H1 (cell line): ENCODE data around the gene PEAK3. TPM values are rescaled to one million over a fixed set of nuclear protein-coding genes. Genes with fewer than 3 reads are reported as not detected.

ENCODE experiments used
- CTCF ChIA-PET: fragments of 300-600 bp; sonication (Branson Sonifier 250); formaldehyde crosslinking; loops from one replicate; lab custom pipeline; 2021; ENCODE audit not compliant: partially characterized antibody; lab: Charles Lee
- POLR2A ChIA-PET: fragments of 300-600 bp; sonication (Branson Sonifier 250); formaldehyde crosslinking; loops from one replicate; lab custom pipeline; 2021; ENCODE audit warnings: inconsistent platforms; ENCODE audit not compliant: partially characterized antibody; lab: Charles Lee
- DNase-seq, 2 experiments: peaks; one replicate each; pipeline versions ENCODE4 v3.0.0 to v3.0.0-alpha.2; 2010 to 2022; ENCODE audit warnings: low spot score in 2 of 2, low read depth in 1 of 2, mixed read lengths in 1 of 2
- FAIRE-seq: peaks from 2 replicates; lab custom pipeline; 2011; peaks lifted over from hg19 to GRCh38; lab: Jason Lieb, UNC
- H2AFZ ChIP-seq: 2 replicates; pipeline ENCODE4 v1.8.1; 2012; ENCODE audit warnings: low read length, inconsistent platforms
- H2AK5ac ChIP-seq: 2 replicates; pipeline ENCODE4 v1.6.1; 2013; ENCODE audit warnings: low read depth, low read length
- H2BK120ac ChIP-seq: replicated peaks from 2 replicates; pipeline ENCODE3; 2013; ENCODE audit warnings: low read depth, low read length, inconsistent platforms
- H2BK12ac ChIP-seq: 2 replicates; pipeline ENCODE4 v1.6.1; 2013; ENCODE audit warnings: low read depth, low read length
- H2BK15ac ChIP-seq: 2 replicates; pipeline ENCODE4 v1.6.1; 2013; ENCODE audit warnings: low read length
- H2BK20ac ChIP-seq: 2 replicates; pipeline ENCODE4 v1.6.1; 2013; ENCODE audit warnings: low read length
- H2BK5ac ChIP-seq: 2 replicates; pipeline ENCODE4 v1.6.1; 2013; ENCODE audit warnings: low read depth, low read length
- H3K14ac ChIP-seq: 2 replicates; pipeline ENCODE4 v1.6.1; 2013; ENCODE audit warnings: inconsistent platforms; ENCODE audit not compliant: insufficient read length
- H3K18ac ChIP-seq: 2 replicates; pipeline ENCODE4 v1.6.1; 2013; ENCODE audit warnings: low read length; ENCODE audit errors: extremely low read depth
- H3K23ac ChIP-seq: 2 replicates; pipeline ENCODE4 v1.6.1; 2013; ENCODE audit warnings: inconsistent platforms; ENCODE audit not compliant: insufficient read length
- H3K23me2 ChIP-seq: 2 replicates; pipeline ENCODE4 v1.6.1; 2013; ENCODE audit warnings: low read depth, low read length
- H3K27ac ChIP-seq: 2 replicates; pipeline ENCODE4 v1.6.1; 2011; ENCODE audit warnings: low read depth, low read length, inconsistent platforms
- H3K27me3 ChIP-seq, 4 experiments: replicated peaks in 1 of 4; 1 replicate in 1 of 4; 2 replicates in 3 of 4; pipeline versions ENCODE4 v1.6.1 to v1.8.1; 2011 to 2013; ENCODE audit warnings: low read length in 3 of 4, mild to moderate bottlenecking in 3 of 4, inconsistent platforms in 2 of 4, mixed read lengths in 2 of 4, moderate library complexity in 1 of 4; ENCODE audit not compliant: control insufficient read depth in 3 of 4, insufficient read depth in 3 of 4; ENCODE audit errors: extremely low read depth in 1 of 4
- H3K36me3 ChIP-seq, 4 experiments: 2 replicates each; pipeline versions ENCODE4 v1.6.1 to v1.8.1; 2011 to 2013; ENCODE audit warnings: mild to moderate bottlenecking in 4 of 4, low read length in 3 of 4, moderate library complexity in 2 of 4, control low read depth in 1 of 4, inconsistent platforms in 1 of 4; ENCODE audit not compliant: insufficient read depth in 4 of 4, control insufficient read depth in 2 of 4
- H3K4ac ChIP-seq: replicated peaks from 2 replicates; pipeline ENCODE3; 2013; ENCODE audit warnings: low read length, low read depth, mixed read lengths, inconsistent platforms; ENCODE audit not compliant: insufficient read length
- H3K4me1 ChIP-seq, 4 experiments: replicated peaks in 1 of 4; 1 replicate in 1 of 4; 2 replicates in 3 of 4; pipeline versions ENCODE4 v1.6.1 to v1.8.1; 2011 to 2013; ENCODE audit warnings: low read length in 3 of 4, inconsistent platforms in 2 of 4, mixed read lengths in 1 of 4; ENCODE audit not compliant: insufficient read depth in 4 of 4, control insufficient read depth in 3 of 4
- H3K4me2 ChIP-seq, 2 experiments: 2 replicates each; pipeline versions ENCODE4 v1.6.1 to v1.8.1; 2011 to 2013; ENCODE audit warnings: low read depth in 2 of 2, low read length in 2 of 2, control low read depth in 1 of 2, inconsistent platforms in 1 of 2, mild to moderate bottlenecking in 1 of 2; ENCODE audit not compliant: insufficient read depth in 1 of 2
- H3K4me3 ChIP-seq, 4 experiments: fragments of 200-600, 300-600 bp in 1 of 4; sonication (generic), shearing (Covaris generic), sonication (Bioruptor Twin) in 1 of 4; 2 replicates each; pipeline versions ENCODE4 v1.5.1 to v1.8.1; 2011 to 2016; ENCODE audit warnings: low read length in 4 of 4, low read depth in 3 of 4, control low read depth in 2 of 4, inconsistent platforms in 2 of 4, mild to moderate bottlenecking in 2 of 4, mixed read lengths in 1 of 4, moderate library complexity in 1 of 4; ENCODE audit not compliant: insufficient read depth in 2 of 4; ENCODE audit errors: extremely low read depth in 1 of 4
- H3K56ac ChIP-seq: replicated peaks from 2 replicates; pipeline ENCODE3; 2013; ENCODE audit warnings: low read depth, mild to moderate bottlenecking, mixed read lengths, low read length, inconsistent platforms; ENCODE audit not compliant: insufficient read length
- H3K79me1 ChIP-seq: 2 replicates; pipeline ENCODE4 v1.6.1; 2013; ENCODE audit warnings: low read depth, low read length, control low read depth
- H3K79me2 ChIP-seq, 2 experiments: 2 replicates each; pipeline versions ENCODE4 v1.6.1 to v1.8.1; 2012 to 2013; ENCODE audit warnings: low read length in 2 of 2, mild to moderate bottlenecking in 2 of 2, inconsistent platforms in 1 of 2; ENCODE audit not compliant: insufficient read depth in 2 of 2, control insufficient read depth in 1 of 2
- H3K9ac ChIP-seq, 4 experiments: replicated peaks in 1 of 4; 1 replicate in 1 of 4; 2 replicates in 3 of 4; pipeline versions ENCODE4 v1.6.1 to v1.8.1; 2011 to 2013; ENCODE audit warnings: low read depth in 3 of 4, low read length in 3 of 4, control low read depth in 2 of 4, mild to moderate bottlenecking in 2 of 4, moderate library complexity in 2 of 4, inconsistent platforms in 1 of 4; ENCODE audit errors: extremely low read depth in 1 of 4
- H3K9me3 ChIP-seq, 2 experiments: 2 replicates each; pipeline versions ENCODE4 v1.6.1 to v1.8.1; 2012 to 2013; ENCODE audit warnings: mild to moderate bottlenecking in 2 of 2, moderate library complexity in 2 of 2, control low read depth in 1 of 2, inconsistent platforms in 1 of 2, low read depth in 1 of 2, low read length in 1 of 2, mixed read lengths in 1 of 2; ENCODE audit not compliant: insufficient read depth in 2 of 2
- H4K20me1 ChIP-seq, 2 experiments: replicated peaks in 1 of 2; 2 replicates each; pipeline versions ENCODE3 to v1.8.1; 2011 to 2013; ENCODE audit warnings: inconsistent platforms in 2 of 2, low read length in 2 of 2, mild to moderate bottlenecking in 1 of 2; ENCODE audit not compliant: insufficient read depth in 2 of 2, control insufficient read depth in 1 of 2
- H4K5ac ChIP-seq: 2 replicates; pipeline ENCODE4 v1.6.1; 2013; ENCODE audit warnings: low read length, low read depth, mixed read lengths, inconsistent platforms; ENCODE audit not compliant: insufficient read length
- H4K8ac ChIP-seq: 2 replicates; pipeline ENCODE4 v1.8.0; 2013; ENCODE audit warnings: mild to moderate bottlenecking, moderate library complexity, low read length, inconsistent platforms; ENCODE audit not compliant: insufficient read depth; ENCODE audit errors: extremely low read depth
- H4K91ac ChIP-seq: replicated peaks from 2 replicates; pipeline ENCODE3; 2013; ENCODE audit warnings: low read length, mixed read lengths, inconsistent platforms; ENCODE audit not compliant: insufficient read length
- CBX5 ChIP-seq: fragments of 300-800, 300-1000 bp; sonication (generic); IDR thresholded peaks from 2 replicates; pipeline ENCODE4 v1.7.1; 2016; ENCODE audit warnings: antibody characterized with exemption, low read length, low read depth
- CEBPB ChIP-seq: IDR thresholded peaks from 2 replicates; pipeline ENCODE4 v1.6.1; 2012; ENCODE audit warnings: low read depth, low read length
- CHD2 ChIP-seq: IDR thresholded peaks from 2 replicates; pipeline ENCODE4 v1.6.1; 2012; ENCODE audit warnings: low read length, improper control_type of control experiment
- CREB1 ChIP-seq: IDR thresholded peaks from 2 replicates; pipeline ENCODE4 v1.6.1; 2012; ENCODE audit warnings: inconsistent platforms
- EGR1 ChIP-seq: IDR thresholded peaks from 2 replicates; pipeline ENCODE4 v1.6.1; 2011; ENCODE audit warnings: low read depth, low read length, borderline replicate concordance
- GABPA ChIP-seq: IDR thresholded peaks from 2 replicates; pipeline ENCODE4 v1.6.1; 2011; ENCODE audit warnings: mild to moderate bottlenecking, low read length, moderate library complexity, borderline replicate concordance; ENCODE audit not compliant: insufficient read depth
- PHF8 ChIP-seq: fragments of 200-600 bp; sonication (generic); conservative IDR thresholded peaks from 2 replicates; pipeline ENCODE4 v1.7.1; 2012; ENCODE audit warnings: low read depth, mild to moderate bottlenecking, inconsistent platforms, low read length, moderate library complexity
- SIN3A ChIP-seq, 2 experiments: IDR thresholded peaks in 1 of 2; conservative IDR thresholded peaks in 1 of 2; 2 replicates each; pipeline ENCODE4 v1.6.1; 2011 to 2012; ENCODE audit warnings: low read length in 2 of 2, improper control_type of control experiment in 1 of 2, low read depth in 1 of 2, mild to moderate bottlenecking in 1 of 2
- TEAD4 ChIP-seq: IDR thresholded peaks from 2 replicates; pipeline ENCODE4 v1.6.1; 2012; ENCODE audit warnings: low read depth, low read length, inconsistent platforms, mixed read lengths
- WGBS, 2 experiments: shearing (Covaris generic) in 1 of 2; methylation state at CpG; one replicate each; pipeline versions ENCODE4 v1.1.6 to v1.1.7; 2013 to 2015; ENCODE audit warnings: low lambda C conversion rate in 2 of 2, mixed read lengths in 2 of 2, inconsistent platforms in 1 of 2, low coverage in 1 of 2, missing lambda C conversion rate in 1 of 2; ENCODE audit not compliant: insufficient replicate concordance in 2 of 2, insufficient coverage in 1 of 2, insufficient read length in 1 of 2; ENCODE audit errors: extremely low coverage in 1 of 2, missing lambda C conversion rate in 1 of 2; 5-methylcytosine and 5-hydroxymethylcytosine counted together
- polyA plus RNA-seq, 7 experiments: library from polyadenylated mRNA; depleted of rRNA in 3 of 7; stranded (reverse) in 5 of 7; unstranded in 2 of 7; fragments of >200 nt in 5 of 7; fragments of 200-250 nt in 2 of 7; gene quantifications; 1 replicate in 5 of 7; 2 replicates in 1 of 7; 4 replicates in 1 of 7; pipeline versions ENCODE4 v1.2.1 to v1.2.3, GENCODE V29; 2011 to 2013; ENCODE audit warnings: missing spikeins in 2 of 7, mixed read lengths in 2 of 7
- total RNA-seq: library from RNA; stranded (reverse); fragmentation: NEBNext Ultra II Directional; extraction: Animal tissue kit (Norgen Biotek cat#: 25700); gene quantifications from 2 replicates; pipeline ENCODE4 v1.2.1, GENCODE V29; 2021
- TF ChIP-seq, protein P1 (sequence below): IDR thresholded peaks from 2 replicates; pipeline ENCODE4 v1.6.1; 2012; ENCODE audit warnings: low read length, inconsistent platforms

PEAK3 gene
- total and polyA plus RNA-seq, 2 of the 8 experiments (the other 6 are each of a cell fraction or from before 2014, with no cell fraction given), result not detected

DNA sequence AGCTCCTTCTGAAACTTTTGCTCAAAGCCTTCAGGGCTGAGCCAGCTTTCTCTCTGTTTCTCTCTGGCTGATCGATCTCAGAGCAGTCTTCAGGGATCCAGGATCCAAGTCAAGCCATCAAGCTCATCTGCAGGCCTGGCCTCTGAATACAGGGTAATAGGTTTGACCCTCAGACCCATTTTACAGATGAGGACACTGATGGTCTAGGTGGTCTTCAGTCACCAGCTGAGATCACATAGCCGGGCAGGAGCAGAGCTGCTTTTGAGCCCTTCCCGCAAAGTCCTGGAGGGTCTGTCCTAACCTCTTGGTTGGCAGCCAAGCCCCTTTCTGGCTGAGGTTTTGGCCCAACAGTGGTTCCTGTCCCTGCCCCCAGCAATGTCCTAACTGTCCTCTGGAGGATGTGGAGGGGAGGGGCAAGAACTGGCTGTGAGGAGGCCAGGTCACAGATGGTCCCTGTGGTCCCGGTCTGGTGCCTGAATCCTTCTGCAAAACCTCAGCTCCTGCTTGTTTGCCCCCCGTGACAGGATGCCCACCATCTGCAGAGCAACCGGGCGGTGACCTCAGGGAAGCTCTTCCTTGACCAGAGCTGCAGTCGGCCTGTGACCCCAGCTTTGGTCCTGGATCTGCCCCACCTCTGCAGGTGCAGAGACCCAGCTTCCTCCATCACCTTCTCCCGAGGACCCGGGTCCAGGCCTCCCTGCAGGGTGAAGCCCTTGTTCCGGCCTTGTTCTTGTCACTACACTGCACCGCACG lies 5.8 kb upstream of the PEAK3 start:
- TF ChIP-seq CHD2, result no peak
- no peak for TF ChIP-seq EGR1
- TF ChIP-seq CBX5, result no peak
- no peak for TF ChIP-seq GABPA
- TF ChIP-seq CREB1, result no peak
- TF ChIP-seq, protein P1, sequence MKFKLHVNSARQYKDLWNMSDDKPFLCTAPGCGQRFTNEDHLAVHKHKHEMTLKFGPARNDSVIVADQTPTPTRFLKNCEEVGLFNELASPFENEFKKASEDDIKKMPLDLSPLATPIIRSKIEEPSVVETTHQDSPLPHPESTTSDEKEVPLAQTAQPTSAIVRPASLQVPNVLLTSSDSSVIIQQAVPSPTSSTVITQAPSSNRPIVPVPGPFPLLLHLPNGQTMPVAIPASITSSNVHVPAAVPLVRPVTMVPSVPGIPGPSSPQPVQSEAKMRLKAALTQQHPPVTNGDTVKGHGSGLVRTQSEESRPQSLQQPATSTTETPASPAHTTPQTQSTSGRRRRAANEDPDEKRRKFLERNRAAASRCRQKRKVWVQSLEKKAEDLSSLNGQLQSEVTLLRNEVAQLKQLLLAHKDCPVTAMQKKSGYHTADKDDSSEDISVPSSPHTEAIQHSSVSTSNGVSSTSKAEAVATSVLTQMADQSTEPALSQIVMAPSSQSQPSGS, result no peak
- no peak for TF ChIP-seq PHF8
- no peak for TF ChIP-seq SIN3A (conservative IDR thresholded peaks at IDR 0.05 in 1 of 2, IDR thresholded peaks at IDR 0.05 in 1 of 2; ENCODE audit: low read depth in 1 of 2, low read length in 2 of 2)
- no peak for TF ChIP-seq CEBPB
- TF ChIP-seq TEAD4, result no peak
- no peak overlapping the region for H3K9ac ChIP-seq
- no peaks in the 10 kb centered on the region for H3K79me2 ChIP-seq
- H3K4me3 ChIP-seq, result no peak overlapping the region
- no peak overlapping the region for H3K4me2 ChIP-seq
- peaks cover 0 to 6% (median 0%) of the 10 kb centered on the region in 4 experiments; a peak in 1 of 8 replicates for H3K36me3 ChIP-seq
- H3K23me2 ChIP-seq, result peaks cover 10% of the 10 kb centered on the region; the same call in 1 of the 2 replicates
- ChIA-PET CTCF (interaction anchor here (0.9 to 5.0 kb wide), 7 partner anchors 10 to 349 kb away, joined by 3 to 46 read pairs (median 7); no protein-coding TSS in a partner anchor), POLR2A (interaction anchor here (0.7 to 3.1 kb wide), 15 partner anchors 8 to 342 kb away, joined by 3 to 25 read pairs (median 4); no protein-coding TSS in a partner anchor)
- no peak for FAIRE-seq
- H3K27ac ChIP-seq, result no peak overlapping the region
- H2AFZ ChIP-seq, result no peak overlapping the region
- H2AK5ac ChIP-seq, result no peak overlapping the region
- H3K4me1 ChIP-seq, result peaks cover 0 to 22% (median 9%) of the 10 kb centered on the region in 4 experiments; a peak in 5 of 7 replicates
- H4K91ac ChIP-seq, result no peak overlapping the region
- no peak overlapping the region for H3K4ac ChIP-seq
- no peak overlapping the region for H3K23ac ChIP-seq
- no peak overlapping the region for H2BK15ac ChIP-seq
- H3K79me1 ChIP-seq, result no peaks in the 10 kb centered on the region
- H3K56ac ChIP-seq, result no peak overlapping the region
- no peak for DNase-seq
- no peak overlapping the region for H2BK5ac ChIP-seq
- H2BK12ac ChIP-seq, result no peak overlapping the region
- no peak overlapping the region for H2BK120ac ChIP-seq
- no peak overlapping the region for H4K8ac ChIP-seq
- H4K5ac ChIP-seq, result no peak overlapping the region
- WGBS, 2 experiments, result 88% methylated on average over 12 of the region's 13 CpGs; no CpG with 5 or more reads in 1 of the 2 experiments
- H3K18ac ChIP-seq, result no peak overlapping the region
- H3K27me3 ChIP-seq, result peaks cover 39 to 66% (median 59%) of the 10 kb centered on the region in 4 experiments
- peaks cover 0 to 11% of the 10 kb centered on the region in 2 experiments for H4K20me1 ChIP-seq
- H3K9me3 ChIP-seq, result no peaks in the 10 kb centered on the region
- no peak overlapping the region for H2BK20ac ChIP-seq
- no peak overlapping the region for H3K14ac ChIP-seq
